Measurements from ENCODE around the gene RPL23.

RPL23 gene

DNA sequence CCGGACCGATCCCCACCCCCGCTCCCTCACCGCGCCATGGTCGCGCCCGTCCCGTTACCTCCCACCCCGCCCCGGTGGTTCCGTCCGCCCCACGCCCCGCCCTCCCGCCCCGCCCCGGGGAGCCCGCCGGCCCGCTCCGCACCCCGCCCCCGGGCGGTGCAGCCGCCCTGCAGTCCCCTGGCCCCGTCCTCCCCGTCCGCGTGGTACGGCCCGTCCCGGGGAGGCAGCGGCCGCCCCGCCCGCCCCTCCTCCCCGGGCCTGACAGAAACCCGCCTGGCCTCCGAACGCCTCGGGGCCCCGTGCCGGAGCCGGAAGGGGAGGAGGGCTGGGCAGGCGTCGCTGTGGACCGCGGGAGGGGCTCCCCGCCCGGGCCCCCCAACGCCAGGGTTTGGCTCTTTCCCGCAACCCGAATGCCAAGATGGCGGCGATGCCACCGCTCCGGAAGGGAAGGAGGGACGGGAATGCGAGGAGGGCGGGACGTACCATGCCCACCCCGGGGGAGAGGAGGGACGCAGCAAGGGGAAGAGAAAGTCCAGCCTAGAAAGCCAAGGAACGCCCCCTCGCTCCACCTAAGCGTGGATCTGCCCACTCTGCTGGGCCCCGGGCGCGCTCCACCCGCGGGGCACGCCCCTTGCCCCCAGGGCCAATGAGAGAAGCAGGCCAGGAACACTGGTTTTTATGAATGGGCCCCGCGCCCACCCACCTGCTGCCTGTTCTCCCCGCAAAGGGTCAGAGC is 53.9 kb downstream of the RPL23 start, which contains the start of gene PIP4K2B:
PIP4K2B (minus strand) TSS at position 56 of the 736 bp plus-strand sequence. CDS start 132 bp downstream, outside the sequence.
- DNase-seq (ENCODE audit: low spot score), result peak; percentile 97
- TF ChIP-seq, protein P1, sequence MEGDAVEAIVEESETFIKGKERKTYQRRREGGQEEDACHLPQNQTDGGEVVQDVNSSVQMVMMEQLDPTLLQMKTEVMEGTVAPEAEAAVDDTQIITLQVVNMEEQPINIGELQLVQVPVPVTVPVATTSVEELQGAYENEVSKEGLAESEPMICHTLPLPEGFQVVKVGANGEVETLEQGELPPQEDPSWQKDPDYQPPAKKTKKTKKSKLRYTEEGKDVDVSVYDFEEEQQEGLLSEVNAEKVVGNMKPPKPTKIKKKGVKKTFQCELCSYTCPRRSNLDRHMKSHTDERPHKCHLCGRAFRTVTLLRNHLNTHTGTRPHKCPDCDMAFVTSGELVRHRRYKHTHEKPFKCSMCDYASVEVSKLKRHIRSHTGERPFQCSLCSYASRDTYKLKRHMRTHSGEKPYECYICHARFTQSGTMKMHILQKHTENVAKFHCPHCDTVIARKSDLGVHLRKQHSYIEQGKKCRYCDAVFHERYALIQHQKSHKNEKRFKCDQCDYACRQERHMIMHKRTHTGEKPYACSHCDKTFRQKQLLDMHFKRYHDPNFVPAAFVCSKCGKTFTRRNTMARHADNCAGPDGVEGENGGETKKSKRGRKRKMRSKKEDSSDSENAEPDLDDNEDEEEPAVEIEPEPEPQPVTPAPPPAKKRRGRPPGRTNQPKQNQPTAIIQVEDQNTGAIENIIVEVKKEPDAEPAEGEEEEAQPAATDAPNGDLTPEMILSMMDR (IDR thresholded peaks at IDR 0.05; ENCODE audit: extremely low read depth, insufficient read depth, missing control alignments), result no peak
- in situ Hi-C loops (cut with MboI; ENCODE audit: low pct_unique_long_range_greater_than_20kb, low sequenced_read_pairs, unreplicated experiment), result no loop called here

DNA sequence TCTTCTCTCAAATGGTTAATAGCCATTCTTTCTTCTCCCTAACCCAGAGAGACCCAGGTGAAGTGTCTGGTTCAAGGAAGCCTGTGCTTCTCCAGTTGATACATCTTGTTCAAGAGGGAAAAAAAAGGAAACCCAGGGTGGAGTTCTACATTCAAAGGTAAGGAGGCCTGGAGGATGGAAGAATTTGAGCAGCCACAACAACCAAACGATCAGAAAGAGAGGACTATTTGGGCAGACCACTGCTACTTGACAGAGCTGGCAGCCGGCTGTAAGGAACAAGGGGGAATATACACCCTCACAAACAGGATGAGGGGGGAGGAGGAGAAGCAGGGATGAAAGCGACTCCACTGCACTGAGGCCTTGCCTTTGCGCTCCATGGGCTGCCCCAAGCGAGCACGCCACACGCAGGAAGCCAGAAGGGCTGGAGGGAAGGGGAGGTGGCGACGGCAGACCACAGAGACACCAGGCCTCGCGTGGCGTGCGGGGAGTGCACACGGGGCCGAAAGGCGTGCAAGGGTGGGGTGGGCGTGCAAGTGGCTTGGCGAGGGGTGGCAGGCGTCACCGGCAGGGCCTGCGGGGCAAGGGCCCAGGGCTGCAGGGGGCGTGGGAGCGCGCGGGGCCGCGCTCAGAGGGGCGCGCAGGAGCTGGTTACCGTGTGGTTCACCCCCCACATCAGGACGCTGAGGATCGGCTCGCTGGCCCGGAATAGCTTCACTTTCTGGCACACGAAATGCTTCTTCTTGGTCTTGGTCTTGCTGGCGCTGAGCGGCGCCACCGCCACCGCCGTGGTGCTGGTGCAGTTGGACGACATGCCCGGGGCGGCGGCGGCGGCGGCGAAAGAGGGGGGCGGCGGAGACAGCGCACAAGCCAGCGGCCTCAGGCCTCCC is 54.7 kb downstream of the RPL23 start:
- no peak for DNase-seq (ENCODE audit: low spot score)
- TF ChIP-seq, protein P1 (IDR thresholded peaks at IDR 0.05; ENCODE audit: extremely low read depth, insufficient read depth, missing control alignments), result no peak
- in situ Hi-C loops (cut with MboI; ENCODE audit: low pct_unique_long_range_greater_than_20kb, low sequenced_read_pairs, unreplicated experiment), result no loop called here

Measured in GM13977 (cell line).